Uterus (tissue), 4 donors: ENCODE measurements around the gene IDI2. TPM values are rescaled to one million over a fixed set of nuclear protein-coding genes. Genes with fewer than 3 reads are reported as not detected.
"Not testable (repeated sequence)": the region's sequence is repeated elsewhere in the genome, so short reads cannot be mapped to it uniquely, and the experiment has no call there.

Experiments used
- DNase-seq, 2 donors: peaks; one replicate each; pipeline ENCODE4 v3.0.0-alpha.2; 2019 to 2020
- H3K27ac ChIP-seq, 2 donors: fragments of 200-600 bp; sonication (generic); 1 replicate in 1 of 2; 2 replicates in 1 of 2; pipeline ENCODE4 v1.5.1; 2016 to 2018
- H3K27me3 ChIP-seq, 2 donors: fragments of 200-600 bp; sonication (generic); one replicate each; pipeline ENCODE4 v1.5.1; 2018 to 2019; ENCODE audit warnings: control low read depth in 1 of 2
- H3K36me3 ChIP-seq, 2 donors: fragments of 200-600 bp; sonication (generic); one replicate each; pipeline ENCODE4 v1.5.1; 2019; ENCODE audit warnings: control low read depth in 1 of 2
- H3K4me1 ChIP-seq, 2 donors: fragments of 200-600 bp; sonication (generic); one replicate each; pipeline ENCODE4 v1.5.1; 2018 to 2019; ENCODE audit warnings: control low read depth in 1 of 2
- H3K4me3 ChIP-seq, 2 donors: fragments of 200-600 bp; sonication (generic); 1 replicate in 1 of 2; 2 replicates in 1 of 2; pipeline ENCODE4 v1.5.1; 2018 to 2019; ENCODE audit warnings: mild to moderate bottlenecking in 1 of 2
- H3K9me3 ChIP-seq, 2 donors: fragments of 200-600 bp; sonication (generic); one replicate each; pipeline ENCODE4 v1.5.1; 2019; ENCODE audit warnings: control low read depth in 1 of 2
- CTCF ChIP-seq, 4 experiments: fragments of 200-600 bp in 2 of 4; fragments of 450-650 bp in 2 of 4; sonication (generic) in 2 of 4; IDR thresholded peaks; one replicate each; pipeline ENCODE4 v1.5.1; 2016 to 2019; ENCODE audit warnings: antibody characterized with exemption in 4 of 4, mild to moderate bottlenecking in 2 of 4, moderate library complexity in 1 of 4
- POLR2A ChIP-seq, 2 donors: fragments of 450-650 bp; IDR thresholded peaks; one replicate each; pipeline ENCODE4 v1.6.1; 2016; ENCODE audit warnings: antibody characterized with exemption in 2 of 2, mild to moderate bottlenecking in 1 of 2, moderate library complexity in 1 of 2
- intact Hi-C: fragments of 100-400 bp; cut with DNase I; formaldehyde crosslinking; loops from one replicate; pipeline ENCODE4 v1.15.1; 2023; ENCODE audit warnings: low total_unique reads
- total RNA-seq, 4 donors: library from RNA; depleted of rRNA in 3 of 4; stranded (reverse); fragments of >200 nt in 3 of 4; gene quantifications; one replicate each; pipeline versions ENCODE4 v1.1.0 to v1.2.4, GENCODE V29; 2014 to 2023
- donor health status: DM: yes; HTN: yes; CAD: no.

Gene IDI2
- total RNA-seq, 4 donors from 2014 or later: not detected

DNA sequence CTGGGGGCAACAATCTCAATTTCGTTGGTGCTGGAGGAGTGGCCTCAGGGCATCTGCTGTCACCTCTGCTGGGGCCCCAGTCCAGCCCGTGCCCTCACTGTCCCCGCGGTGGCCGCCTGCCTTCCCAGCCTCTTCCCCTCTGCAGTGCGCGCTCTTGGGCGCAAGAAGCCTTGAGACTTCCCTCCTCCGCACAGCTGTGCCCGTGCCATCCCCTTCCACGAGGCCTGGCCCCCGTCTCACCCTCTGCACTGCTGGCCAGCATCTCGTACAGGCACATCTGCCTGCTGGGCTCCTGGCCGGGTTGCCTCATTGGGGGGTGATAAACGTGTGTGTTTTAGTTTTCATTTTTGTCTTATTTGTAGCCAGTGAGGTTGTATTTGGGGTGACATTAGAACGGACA, 14.0 kb downstream of the IDI2 start:
- DNase-seq: no peak
- no peaks in the 10 kb centered on the region for H3K36me3 ChIP-seq
- H3K4me3 ChIP-seq: no peak overlapping the region
- TF ChIP-seq POLR2A (IDR thresholded peaks at IDR 0.05): no peak
- no peak for TF ChIP-seq CTCF (IDR thresholded peaks at IDR 0.05)
- H3K27ac ChIP-seq: no peak overlapping the region
- no peaks in the 10 kb centered on the region for H3K9me3 ChIP-seq
- H3K4me1 ChIP-seq: no peaks in the 10 kb centered on the region
- intact Hi-C loops: no loop called here
- no peaks in the 10 kb centered on the region for H3K27me3 ChIP-seq

DNA sequence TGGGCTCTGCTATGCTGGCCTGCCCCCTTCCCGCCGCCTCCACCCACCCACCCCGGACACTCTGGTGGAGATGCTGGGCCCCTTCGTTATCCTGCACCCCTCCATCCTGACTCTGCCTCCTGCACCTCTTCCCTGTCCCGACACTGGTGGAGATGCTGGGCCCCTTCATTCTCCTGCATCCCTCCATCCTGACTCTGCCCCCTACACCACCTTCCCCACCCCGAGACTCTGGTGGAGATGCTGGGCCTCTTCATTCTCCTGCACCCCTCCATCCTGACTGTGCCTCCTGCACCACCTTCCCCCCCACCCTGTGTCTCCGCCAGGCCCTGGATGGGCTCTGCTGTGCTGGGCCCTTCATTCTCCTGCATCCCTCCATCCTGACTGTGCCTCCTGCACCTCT, 15.0 kb downstream of the IDI2 start:
- no peak for DNase-seq
- Histone ChIP-seq H3K9me3 (no peaks in the 10 kb centered on the region), H3K27me3 (no peaks in the 10 kb centered on the region), H3K4me3 (no peak overlapping the region), H3K4me1 (no peaks in the 10 kb centered on the region), H3K36me3 (no peaks in the 10 kb centered on the region), H3K27ac (no peak overlapping the region)
- intact Hi-C loops: no loop called here
- TF ChIP-seq POLR2A (IDR thresholded peaks at IDR 0.05) (no peak), CTCF (IDR thresholded peaks at IDR 0.05) (no peak)

DNA sequence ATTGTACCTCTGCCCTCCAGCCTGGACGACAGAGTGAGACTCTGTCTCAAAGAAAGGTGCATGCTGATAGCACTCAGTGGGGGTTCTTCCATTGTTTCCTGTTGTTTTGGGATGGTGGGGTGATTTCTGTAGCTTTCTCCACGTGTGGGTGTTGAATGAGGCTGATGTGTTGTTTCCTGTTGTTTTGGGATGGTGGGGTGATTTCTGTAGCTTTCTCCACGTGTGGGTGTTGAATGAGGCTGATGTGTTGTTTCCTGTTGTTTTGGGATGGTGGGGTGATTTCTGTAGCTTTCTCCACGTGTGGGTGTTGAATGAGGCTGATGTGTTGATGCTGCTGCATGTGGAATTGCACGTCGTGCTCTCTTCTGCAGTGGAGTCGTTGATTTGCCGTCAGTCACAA, 15.7 kb downstream of the IDI2 start:
- DNase-seq, H3K27ac ChIP-seq, H3K36me3 ChIP-seq, H3K27me3 ChIP-seq, H3K4me1 ChIP-seq, intact Hi-C loops, H3K9me3 ChIP-seq, H3K4me3 ChIP-seq: not testable (repeated sequence)

- H3K36me3 ChIP-seq: no peaks in the 10 kb centered on the region
- H3K4me3 ChIP-seq: no peak overlapping the region
- H3K9me3 ChIP-seq: no peaks in the 10 kb centered on the region
- no peak overlapping the region for H3K27ac ChIP-seq
- intact Hi-C loops: no loop called here
- TF ChIP-seq POLR2A (IDR thresholded peaks at IDR 0.05) (no peak), CTCF (IDR thresholded peaks at IDR 0.05) (no peak)
- no peaks in the 10 kb centered on the region for H3K4me1 ChIP-seq
- no peak for DNase-seq
- H3K27me3 ChIP-seq: no peaks in the 10 kb centered on the region
These were observed 16.6 kb downstream of the IDI2 start for GRCh38 chr10:1009071-1009494.

DNA sequence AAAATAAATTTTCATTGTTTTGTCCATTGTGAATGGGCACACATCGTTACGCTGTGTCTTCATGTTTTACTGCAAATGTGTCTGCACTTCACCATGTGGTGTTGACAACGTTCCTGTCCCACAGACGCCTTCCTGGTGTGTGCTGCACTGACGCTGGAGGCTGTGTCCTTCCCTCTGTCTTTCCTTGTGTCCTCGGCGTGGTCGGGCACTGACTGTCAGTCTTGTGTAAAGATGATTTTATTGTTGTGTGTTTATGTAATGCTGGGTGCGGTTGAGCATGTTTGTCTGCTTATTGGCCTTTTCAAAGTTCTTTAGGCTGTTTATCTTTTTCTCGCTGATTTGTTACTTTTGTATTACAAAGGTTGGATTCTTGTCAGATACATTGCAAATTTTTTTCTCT, 18.1 kb downstream of the IDI2 start:
- H3K4me3 ChIP-seq: no peak overlapping the region
- no peaks in the 10 kb centered on the region for H3K27me3 ChIP-seq
- H3K36me3 ChIP-seq: no peaks in the 10 kb centered on the region
- H3K9me3 ChIP-seq: peaks cover 2 to 10% of the 10 kb centered on the region in 2 donors
- no peaks in the 10 kb centered on the region for H3K4me1 ChIP-seq
- intact Hi-C loops: no loop called here
- no peak overlapping the region for H3K27ac ChIP-seq
- no peak for DNase-seq
- TF ChIP-seq POLR2A (IDR thresholded peaks at IDR 0.05) (no peak), CTCF (IDR thresholded peaks at IDR 0.05) (no peak)

DNA sequence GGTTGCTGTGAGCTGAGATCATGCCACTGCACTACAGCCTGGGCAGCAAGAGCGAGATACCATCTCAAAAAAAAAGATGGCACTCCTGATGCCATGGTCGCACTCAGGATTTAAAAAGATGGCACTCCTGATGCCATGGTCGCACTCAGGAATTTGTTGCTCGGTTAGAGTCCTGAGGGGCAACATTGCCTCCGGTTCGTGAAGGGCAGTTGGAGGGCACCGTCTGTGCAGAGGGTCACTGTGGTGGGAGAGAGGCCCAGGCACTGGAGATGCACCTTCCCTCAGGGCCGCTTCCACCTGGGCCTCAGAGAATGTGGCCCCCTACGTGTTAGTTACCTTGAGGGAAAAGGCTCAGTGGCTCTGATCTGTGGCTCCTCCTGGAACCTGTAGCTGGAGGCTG, 19.1 kb downstream of the IDI2 start:
- Histone ChIP-seq H3K27me3 (no peaks in the 10 kb centered on the region), H3K9me3 (peaks cover 3 to 20% of the 10 kb centered on the region in 2 donors), H3K4me3 (no peak overlapping the region), H3K4me1 (no peaks in the 10 kb centered on the region), H3K27ac (no peak overlapping the region), H3K36me3 (no peaks in the 10 kb centered on the region)
- intact Hi-C loops: no loop called here
- TF ChIP-seq POLR2A (IDR thresholded peaks at IDR 0.05) (no peak), CTCF (IDR thresholded peaks at IDR 0.05) (no peak)
- no peak for DNase-seq
